ENCODE measurements around the gene TTLL9. TPM values are rescaled to one million over a fixed set of nuclear protein-coding genes. Genes with fewer than 3 reads are reported as not detected.

Gene TTLL9
- total RNA-seq, 2 experiments from 2014 or later, result not detected

GRCh38 chr20:31853481-31853880, 17.0 kb upstream of the TTLL9 start:
- no peak for DNase-seq
- Mint-ChIP-seq H3K27ac (no peak overlapping the region), H3K27me3 (peaks cover 29% of the 10 kb centered on the region), H3K9me3 (ENCODE audit: low read depth) (no peaks in the 10 kb centered on the region), H3K4me1 (peaks cover 1% of the 10 kb centered on the region), H3K4me3 (no peak overlapping the region), H3K36me3 (no peaks in the 10 kb centered on the region)
- no peak for ATAC-seq
- CTCF ChIA-PET, result interaction anchor here (1.2 to 8.5 kb wide), 25 partner anchors 9 to 799 kb away, joined by 3 to 107 read pairs (median 5); partner anchors contain the start of genes HCK and PDRG1

GRCh38 chr20:31856516-31856915, 13.9 kb upstream of the TTLL9 start:
- no peak overlapping the region for H3K4me3 Mint-ChIP-seq
- H3K36me3 Mint-ChIP-seq, result no peaks in the 10 kb centered on the region

GRCh38 chr20:31857861-31858759, 12.3 kb upstream of the TTLL9 start:
- no peak for DNase-seq
- H3K4me3 Mint-ChIP-seq, result no peak overlapping the region
- ATAC-seq, result no peak
- H3K4me1 Mint-ChIP-seq, result peaks cover 8% of the 10 kb centered on the region
- no peaks in the 10 kb centered on the region for H3K36me3 Mint-ChIP-seq
- no peaks in the 10 kb centered on the region for H3K9me3 Mint-ChIP-seq (ENCODE audit: low read depth)
- no peak overlapping the region for H3K27ac Mint-ChIP-seq
- CTCF ChIA-PET, result interaction anchor here (0.6 to 8.5 kb wide), 5 partner anchors 12 to 290 kb away, joined by 3 to 107 read pairs (median 3); partner anchors contain the start of genes FOXS1 and PDRG1
- peaks cover 34% of the 10 kb centered on the region for H3K27me3 Mint-ChIP-seq

More at GRCh38 chr20:31856516-31856915, 13.9 kb upstream of the TTLL9 start:
- CTCF ChIA-PET, result interaction anchor here (0.9 to 8.5 kb wide), 4 partner anchors 10 to 175 kb away, joined by 7 to 107 read pairs (median 16); partner anchors contain the start of gene PDRG1
- DNase-seq (no peak), ATAC-seq (no peak)
- Mint-ChIP-seq H3K27me3 (peaks cover 26% of the 10 kb centered on the region), H3K9me3 (ENCODE audit: low read depth) (no peaks in the 10 kb centered on the region), H3K27ac (no peak overlapping the region), H3K4me1 (peaks cover 6% of the 10 kb centered on the region)

GRCh38 chr20:31858760-31859083, 11.7 kb upstream of the TTLL9 start:
- Mint-ChIP-seq H3K27ac (no peak overlapping the region), H3K36me3 (no peaks in the 10 kb centered on the region), H3K9me3 (ENCODE audit: low read depth) (no peaks in the 10 kb centered on the region), H3K4me3 (no peak overlapping the region), H3K4me1 (peaks cover 8% of the 10 kb centered on the region), H3K27me3 (peaks cover 34% of the 10 kb centered on the region)
- no peak for DNase-seq
- no peak for ATAC-seq
- CTCF ChIA-PET, result interaction anchor here (0.6 to 3.0 kb wide), 4 partner anchors 12 to 289 kb away, joined by 3 to 16 read pairs (median 5); partner anchors contain the start of gene FOXS1

- DNase-seq (no peak), ATAC-seq (no peak)
- H3K27me3 Mint-ChIP-seq, result peaks cover 34% of the 10 kb centered on the region
- H3K36me3 Mint-ChIP-seq, result no peaks in the 10 kb centered on the region
- no peak overlapping the region for H3K4me3 Mint-ChIP-seq
- no peak overlapping the region for H3K27ac Mint-ChIP-seq
- H3K9me3 Mint-ChIP-seq (ENCODE audit: low read depth), result no peaks in the 10 kb centered on the region
- peaks cover 8% of the 10 kb centered on the region for H3K4me1 Mint-ChIP-seq
- CTCF ChIA-PET, result interaction anchor here (0.6 to 4.4 kb wide), 7 partner anchors 13 to 289 kb away, joined by 3 to 18 read pairs (median 4); partner anchors contain the start of genes FOXS1 and PDRG1
Observed at GRCh38 chr20:31859266-31859997, 11.0 kb upstream of the TTLL9 start.

GRCh38 chr20:31859998-31860380, 10.4 kb upstream of the TTLL9 start:
- CTCF ChIA-PET, result interaction anchor here (0.6 to 4.4 kb wide), 7 partner anchors 9 to 92 kb away, joined by 3 to 18 read pairs (median 4); partner anchors contain the start of genes FOXS1 and PDRG1
- no peak overlapping the region for H3K27ac Mint-ChIP-seq
- no peak overlapping the region for H3K4me3 Mint-ChIP-seq
- peaks cover 34% of the 10 kb centered on the region for H3K27me3 Mint-ChIP-seq
- peaks cover 8% of the 10 kb centered on the region for H3K4me1 Mint-ChIP-seq
- DNase-seq (no peak), ATAC-seq (no peak)
- H3K9me3 Mint-ChIP-seq (ENCODE audit: low read depth), result no peaks in the 10 kb centered on the region
- no peaks in the 10 kb centered on the region for H3K36me3 Mint-ChIP-seq

GRCh38 chr20:31860390-31861134, 9.9 kb upstream of the TTLL9 start:
- Mint-ChIP-seq H3K27me3 (peaks cover 34% of the 10 kb centered on the region), H3K36me3 (no peaks in the 10 kb centered on the region), H3K4me1 (peaks cover 8% of the 10 kb centered on the region), H3K9me3 (ENCODE audit: low read depth) (no peaks in the 10 kb centered on the region), H3K27ac (no peak overlapping the region), H3K4me3 (no peak overlapping the region)
- ATAC-seq (no peak), DNase-seq (no peak)
- CTCF ChIA-PET, result interaction anchor here (0.6 to 4.4 kb wide), 8 partner anchors 9 to 92 kb away, joined by 3 to 18 read pairs (median 4); partner anchors contain the start of genes FOXS1 and PDRG1

GRCh38 chr20:31861135-31861384, 9.4 kb upstream of the TTLL9 start:
- Mint-ChIP-seq H3K27ac (no peak overlapping the region), H3K27me3 (peaks cover 34% of the 10 kb centered on the region), H3K4me3 (no peak overlapping the region), H3K4me1 (peaks cover 8% of the 10 kb centered on the region), H3K9me3 (ENCODE audit: low read depth) (no peaks in the 10 kb centered on the region), H3K36me3 (no peaks in the 10 kb centered on the region)
- DNase-seq, result no peak
- ATAC-seq, result peak; percentile 47
- CTCF ChIA-PET, result interaction anchor here (1.0 to 4.4 kb wide), 6 partner anchors 9 to 91 kb away, joined by 3 to 18 read pairs (median 8); partner anchors contain the start of genes FOXS1 and PDRG1

- ATAC-seq, result peak; percentile 94
Observed at GRCh38 chr20:31861385-31862156, 8.9 kb upstream of the TTLL9 start.

GRCh38 chr20:31862157-31862470, 8.3 kb upstream of the TTLL9 start:
- no peaks in the 10 kb centered on the region for H3K9me3 Mint-ChIP-seq (ENCODE audit: low read depth)
- H3K4me1 Mint-ChIP-seq, result peaks cover 8% of the 10 kb centered on the region
- no peak for ATAC-seq
- CTCF ChIA-PET, result interaction anchor here (0.7 to 4.4 kb wide), 4 partner anchors 10 to 90 kb away, joined by 3 to 18 read pairs (median 8); partner anchors contain the start of gene PDRG1
- no peak for DNase-seq
- H3K27ac Mint-ChIP-seq, result no peak overlapping the region
- H3K4me3 Mint-ChIP-seq, result no peak overlapping the region
- peaks cover 34% of the 10 kb centered on the region for H3K27me3 Mint-ChIP-seq
- no peaks in the 10 kb centered on the region for H3K36me3 Mint-ChIP-seq

More at GRCh38 chr20:31861385-31862156, 8.9 kb upstream of the TTLL9 start:
- peak; percentile 80 for DNase-seq
- no peak overlapping the region for H3K27ac Mint-ChIP-seq
- CTCF ChIA-PET, result interaction anchor here (0.7 to 4.4 kb wide), 4 partner anchors 9 to 91 kb away, joined by 3 to 18 read pairs (median 8); partner anchors contain the start of gene PDRG1
- H3K9me3 Mint-ChIP-seq (ENCODE audit: low read depth), result no peaks in the 10 kb centered on the region
- H3K36me3 Mint-ChIP-seq, result no peaks in the 10 kb centered on the region
- peaks cover 34% of the 10 kb centered on the region for H3K27me3 Mint-ChIP-seq
- peak overlapping the region; percentile 4 for H3K4me3 Mint-ChIP-seq
- peaks cover 8% of the 10 kb centered on the region for H3K4me1 Mint-ChIP-seq

- no peak overlapping the region for H3K4me3 Mint-ChIP-seq
- H3K4me1 Mint-ChIP-seq, result peaks cover 8% of the 10 kb centered on the region
- H3K36me3 Mint-ChIP-seq, result no peaks in the 10 kb centered on the region
- no peaks in the 10 kb centered on the region for H3K9me3 Mint-ChIP-seq (ENCODE audit: low read depth)
- no peak for ATAC-seq
- H3K27me3 Mint-ChIP-seq, result peaks cover 34% of the 10 kb centered on the region
- CTCF ChIA-PET, result interaction anchor here (1.8 to 4.4 kb wide), 3 partner anchors 10 to 90 kb away, joined by 3 to 18 read pairs (median 13); partner anchors contain the start of gene PDRG1
- no peak overlapping the region for H3K27ac Mint-ChIP-seq
- no peak for DNase-seq
Observed at GRCh38 chr20:31862506-31862905, 7.9 kb upstream of the TTLL9 start.
